Progenitor cell of endocrine pancreas (in vitro differentiated cells): ENCODE measurements around the gene METTL1. TPM values are rescaled to one million over a fixed set of nuclear protein-coding genes. Genes with fewer than 3 reads are reported as not detected.

Experiments
- DNase-seq: peaks from one replicate; pipeline ENCODE4 v3.0.0; 2021; ENCODE audit warnings: low spot score; ENCODE audit not compliant: unreplicated experiment
- H3K27ac Mint-ChIP-seq: 2 replicates; pipeline ENCODE4 v1.8.0; 2021; ENCODE audit warnings: mild to moderate bottlenecking, moderate library complexity, mixed read lengths
- H3K27me3 Mint-ChIP-seq: 2 replicates; pipeline ENCODE4 v1.8.0; 2021; ENCODE audit warnings: mixed read lengths
- H3K36me3 Mint-ChIP-seq: 2 replicates; pipeline ENCODE4 v1.8.0; 2022; ENCODE audit warnings: mixed read lengths; ENCODE audit not compliant: insufficient read depth
- H3K4me1 Mint-ChIP-seq: 2 replicates; pipeline ENCODE4 v1.8.0; 2021; ENCODE audit warnings: low read depth, mixed read lengths
- H3K4me3 Mint-ChIP-seq: 2 replicates; pipeline ENCODE4 v1.8.0; 2021; ENCODE audit warnings: low read depth, mild to moderate bottlenecking, moderate library complexity, mixed read lengths
- H3K9me3 Mint-ChIP-seq: 2 replicates; pipeline ENCODE4 v1.8.0; 2021; ENCODE audit warnings: low read depth, mixed read lengths
- total RNA-seq: library from RNA; stranded (reverse); gene quantifications from 2 replicates; pipeline ENCODE4 v1.2.1, GENCODE V29; 2021
- TF ChIP-seq, protein P1 (sequence below): fragments of 200-600 bp; sonication (generic); IDR thresholded peaks from one replicate; pipeline ENCODE4 v1.5.0; 2021; ENCODE audit warnings: antibody characterized with exemption, mild to moderate bottlenecking; ENCODE audit not compliant: unreplicated experiment

The METTL1 gene
- total RNA-seq, 1 donor from 2014 or later = 23.3 TPM

- DNase-seq = no peak
- Mint-ChIP-seq H3K36me3 (no peaks in the 10 kb centered on the region), H3K27ac (no peak overlapping the region), H3K27me3 (peaks cover 88% of the 10 kb centered on the region), H3K4me1 (peaks cover 17% of the 10 kb centered on the region), H3K4me3 (no peak overlapping the region), H3K9me3 (no peaks in the 10 kb centered on the region)
- TF ChIP-seq, protein P1, sequence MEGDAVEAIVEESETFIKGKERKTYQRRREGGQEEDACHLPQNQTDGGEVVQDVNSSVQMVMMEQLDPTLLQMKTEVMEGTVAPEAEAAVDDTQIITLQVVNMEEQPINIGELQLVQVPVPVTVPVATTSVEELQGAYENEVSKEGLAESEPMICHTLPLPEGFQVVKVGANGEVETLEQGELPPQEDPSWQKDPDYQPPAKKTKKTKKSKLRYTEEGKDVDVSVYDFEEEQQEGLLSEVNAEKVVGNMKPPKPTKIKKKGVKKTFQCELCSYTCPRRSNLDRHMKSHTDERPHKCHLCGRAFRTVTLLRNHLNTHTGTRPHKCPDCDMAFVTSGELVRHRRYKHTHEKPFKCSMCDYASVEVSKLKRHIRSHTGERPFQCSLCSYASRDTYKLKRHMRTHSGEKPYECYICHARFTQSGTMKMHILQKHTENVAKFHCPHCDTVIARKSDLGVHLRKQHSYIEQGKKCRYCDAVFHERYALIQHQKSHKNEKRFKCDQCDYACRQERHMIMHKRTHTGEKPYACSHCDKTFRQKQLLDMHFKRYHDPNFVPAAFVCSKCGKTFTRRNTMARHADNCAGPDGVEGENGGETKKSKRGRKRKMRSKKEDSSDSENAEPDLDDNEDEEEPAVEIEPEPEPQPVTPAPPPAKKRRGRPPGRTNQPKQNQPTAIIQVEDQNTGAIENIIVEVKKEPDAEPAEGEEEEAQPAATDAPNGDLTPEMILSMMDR = no peak
Observed at GRCh38 chr12:57732726-57733593, 38.9 kb downstream of the METTL1 start.

DNA sequence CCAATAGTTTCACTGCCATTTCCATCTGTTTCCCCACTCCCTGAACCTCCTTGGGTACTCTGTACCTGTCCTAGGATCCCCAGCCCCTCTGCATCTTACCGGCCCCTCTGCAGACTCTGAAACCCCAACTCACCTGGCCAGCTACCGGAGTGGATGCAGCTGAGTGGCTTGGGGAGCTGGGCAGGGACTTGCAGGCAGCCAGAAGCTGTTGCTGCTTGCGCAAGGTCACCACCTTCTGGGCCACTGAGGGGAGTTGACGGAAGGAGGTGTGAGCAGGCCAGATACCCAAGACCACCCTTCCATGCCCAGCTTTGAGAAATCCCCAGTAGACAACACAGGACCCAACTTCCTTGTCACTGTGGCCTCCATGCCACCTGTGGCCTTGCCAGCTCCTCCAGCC is 39.6 kb downstream of the METTL1 start:
- DNase-seq = no peak
- no peak overlapping the region for H3K4me3 Mint-ChIP-seq
- H3K27me3 Mint-ChIP-seq = peaks cover 95% of the 10 kb centered on the region
- no peak overlapping the region for H3K27ac Mint-ChIP-seq
- no peaks in the 10 kb centered on the region for H3K9me3 Mint-ChIP-seq
- TF ChIP-seq, protein P1 = no peak
- H3K36me3 Mint-ChIP-seq = no peaks in the 10 kb centered on the region
- peaks cover 20% of the 10 kb centered on the region for H3K4me1 Mint-ChIP-seq

DNA sequence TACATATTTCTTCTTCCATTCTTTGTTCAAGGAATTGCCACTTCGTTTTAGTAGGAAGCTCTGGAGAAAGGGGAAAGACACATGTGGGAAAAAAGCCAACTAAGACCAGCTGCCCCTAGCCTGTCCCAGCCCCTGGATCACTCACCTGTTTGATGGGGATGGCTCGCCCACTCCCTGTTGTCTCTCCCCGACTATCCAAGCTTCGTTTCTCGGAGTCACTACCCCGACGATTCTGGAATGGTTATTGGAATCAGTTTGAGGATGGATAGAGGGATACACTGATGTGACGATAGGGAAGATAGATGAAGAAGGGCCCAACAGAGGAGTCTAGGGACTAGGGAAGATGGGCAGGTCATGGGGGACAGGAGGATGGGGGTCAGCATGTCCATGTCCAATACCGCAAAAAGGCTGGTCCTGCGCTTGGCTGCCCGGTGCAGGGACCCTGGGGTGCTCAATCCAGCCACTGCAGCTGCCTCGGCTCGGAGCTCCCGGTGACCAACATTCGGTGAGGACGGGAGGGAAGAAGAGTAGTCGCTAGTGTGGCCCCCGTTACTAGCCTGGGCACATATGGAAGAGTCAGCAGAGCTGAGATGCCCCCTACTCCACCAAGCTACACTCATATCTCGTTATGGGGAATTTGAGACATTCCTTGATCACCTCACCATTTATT is 40.4 kb downstream of the METTL1 start:
- H3K4me3 Mint-ChIP-seq = no peak overlapping the region
- H3K27me3 Mint-ChIP-seq = peaks cover 95% of the 10 kb centered on the region
- no peak for DNase-seq
- peaks cover 16% of the 10 kb centered on the region for H3K4me1 Mint-ChIP-seq
- H3K27ac Mint-ChIP-seq = no peak overlapping the region
- TF ChIP-seq, protein P1 = no peak
- H3K9me3 Mint-ChIP-seq = no peaks in the 10 kb centered on the region
- no peaks in the 10 kb centered on the region for H3K36me3 Mint-ChIP-seq

- H3K36me3 Mint-ChIP-seq = no peaks in the 10 kb centered on the region
- peaks cover 13% of the 10 kb centered on the region for H3K4me1 Mint-ChIP-seq
- H3K27ac Mint-ChIP-seq = no peak overlapping the region
- no peak for DNase-seq
- H3K27me3 Mint-ChIP-seq = peaks cover 93% of the 10 kb centered on the region
- TF ChIP-seq, protein P1 = no peak
- H3K9me3 Mint-ChIP-seq = no peaks in the 10 kb centered on the region
- no peak overlapping the region for H3K4me3 Mint-ChIP-seq
Observed at GRCh38 chr12:57730336-57731067, 41.4 kb downstream of the METTL1 start.

DNA sequence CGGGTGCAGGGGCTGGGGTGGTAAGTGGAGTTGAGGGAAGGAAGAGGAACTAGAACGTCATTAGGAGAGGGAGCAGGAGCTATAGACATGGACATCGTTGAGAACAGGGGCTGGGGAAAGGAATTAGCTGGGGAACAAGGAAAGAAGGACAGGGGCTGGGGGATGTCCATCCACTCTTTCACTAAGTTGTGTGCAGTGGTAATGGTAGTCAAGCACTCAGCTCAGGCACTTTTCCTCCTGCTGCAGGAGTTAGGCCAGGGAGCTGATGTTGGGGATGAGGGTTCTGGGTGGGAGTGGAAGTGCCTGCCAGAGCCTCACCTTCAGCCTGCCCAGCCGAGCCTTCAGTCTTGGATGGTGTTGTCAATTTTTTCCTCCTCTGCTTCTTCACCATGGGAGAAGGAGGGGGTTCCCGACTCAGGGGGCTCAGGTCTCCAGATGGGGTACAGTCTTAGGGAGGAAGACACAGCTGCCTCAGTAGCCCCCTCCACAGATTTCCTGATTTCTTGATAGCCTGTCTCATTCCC is 42.5 kb downstream of the METTL1 start:
- Mint-ChIP-seq H3K27ac (no peak overlapping the region), H3K4me1 (peaks cover 5% of the 10 kb centered on the region), H3K36me3 (no peaks in the 10 kb centered on the region), H3K4me3 (no peak overlapping the region), H3K9me3 (no peaks in the 10 kb centered on the region), H3K27me3 (peaks cover 93% of the 10 kb centered on the region)
- TF ChIP-seq, protein P1 = no peak
- DNase-seq = no peak
